ENCODE data around the gene POLR2H. TPM values are rescaled to one million over a fixed set of nuclear protein-coding genes. Genes with fewer than 3 reads are reported as not detected.

The POLR2H gene
- total RNA-seq, 1 donor from 2014 or later = 64.3 TPM

- peaks cover 45% of the 10 kb centered on the region for H3K4me1 ChIP-seq
- no peak for DNase-seq (ENCODE audit: extremely low spot score in 2 of 2)
- TF ChIP-seq POLR2AphosphoS5 (IDR thresholded peaks at IDR 0.05; ENCODE audit: insufficient read depth in 1 of 2, low read depth in 1 of 2) (no peak), POLR2A (IDR thresholded peaks at IDR 0.05) (no peak), CTCF (IDR thresholded peaks at IDR 0.05) (no peak)
- peak overlapping the region; percentile 67 for H3K27ac ChIP-seq
- H3K4me3 ChIP-seq = no peak overlapping the region
- H3K9me3 ChIP-seq = no peaks in the 10 kb centered on the region
- H3K27me3 ChIP-seq = no peaks in the 10 kb centered on the region
- intact Hi-C loops (cut with DNase I) = loop anchor here (10.0 kb wide), 1 partner anchor 141 kb away; no protein-coding TSS in a partner anchor
- no peaks in the 10 kb centered on the region for H3K36me3 ChIP-seq
Observed at GRCh38 chr3:184373422-184373821, 11.9 kb downstream of the POLR2H start.

- no peaks in the 10 kb centered on the region for H3K36me3 ChIP-seq
- intact Hi-C loops (cut with DNase I) = loop anchor here (10.0 kb wide), 1 partner anchor 139 kb away; no protein-coding TSS in a partner anchor
- TF ChIP-seq POLR2AphosphoS5 (IDR thresholded peaks at IDR 0.05; ENCODE audit: insufficient read depth in 1 of 2, low read depth in 1 of 2) (no peak), POLR2A (IDR thresholded peaks at IDR 0.05) (no peak), CTCF (IDR thresholded peaks at IDR 0.05) (no peak)
- DNase-seq (ENCODE audit: extremely low spot score in 2 of 2) = no peak
- no peaks in the 10 kb centered on the region for H3K27me3 ChIP-seq
- H3K4me3 ChIP-seq = no peak overlapping the region
- H3K9me3 ChIP-seq = no peaks in the 10 kb centered on the region
- peaks cover 47% of the 10 kb centered on the region for H3K4me1 ChIP-seq
- H3K27ac ChIP-seq = no peak overlapping the region
Observed at GRCh38 chr3:184375747-184376461, 14.4 kb downstream of the POLR2H start.

GRCh38 chr3:184377374-184377773 is 15.9 kb downstream of the POLR2H start:
- Histone ChIP-seq H3K9me3 (no peaks in the 10 kb centered on the region), H3K27me3 (no peaks in the 10 kb centered on the region), H3K27ac (peak overlapping the region; percentile 91), H3K36me3 (no peaks in the 10 kb centered on the region), H3K4me3 (no peak overlapping the region), H3K4me1 (peaks cover 47% of the 10 kb centered on the region)
- no peak for DNase-seq (ENCODE audit: extremely low spot score in 2 of 2)
- TF ChIP-seq CTCF (IDR thresholded peaks at IDR 0.05) (no peak), POLR2A (IDR thresholded peaks at IDR 0.05) (no peak), POLR2AphosphoS5 (IDR thresholded peaks at IDR 0.05; ENCODE audit: insufficient read depth in 1 of 2, low read depth in 1 of 2) (no peak)
- intact Hi-C loops (cut with DNase I) = loop anchor here (10.0 kb wide), 1 partner anchor 137 kb away; no protein-coding TSS in a partner anchor

- Histone ChIP-seq H3K9me3 (no peaks in the 10 kb centered on the region), H3K4me3 (peak within 1 kb of the TSS; percentile 44 to 89), H3K27ac (peak within 1 kb of the TSS; percentile 91), H3K27me3 (no peaks in the 10 kb centered on the region), H3K36me3 (no peaks in the 10 kb centered on the region), H3K4me1 (peaks cover 43% of the 10 kb centered on the region)
- TF ChIP-seq POLR2A (IDR thresholded peaks at IDR 0.05) = no peak
- TF ChIP-seq POLR2AphosphoS5 (IDR thresholded peaks at IDR 0.05; ENCODE audit: insufficient read depth in 1 of 2, low read depth in 1 of 2) = no peak
- TF ChIP-seq CTCF (IDR thresholded peaks at IDR 0.05) = no peak
- intact Hi-C loops (cut with DNase I) = loop anchor here (10.0 kb wide), 1 partner anchor 137 kb away; no protein-coding TSS in a partner anchor
- DNase-seq (ENCODE audit: extremely low spot score in 2 of 2) = no peak
Observed at GRCh38 chr3:184377882-184378445, 16.5 kb downstream of the POLR2H start, which contains the start of gene THPO. THPO (minus strand) TSS chr3:184378207; CDS start chr3:184376259, 1,948 bp downstream.

Data from vagina (tissue), 2 donors.